ENCODE results near the gene MMADHC.

The MMADHC gene

DNA sequence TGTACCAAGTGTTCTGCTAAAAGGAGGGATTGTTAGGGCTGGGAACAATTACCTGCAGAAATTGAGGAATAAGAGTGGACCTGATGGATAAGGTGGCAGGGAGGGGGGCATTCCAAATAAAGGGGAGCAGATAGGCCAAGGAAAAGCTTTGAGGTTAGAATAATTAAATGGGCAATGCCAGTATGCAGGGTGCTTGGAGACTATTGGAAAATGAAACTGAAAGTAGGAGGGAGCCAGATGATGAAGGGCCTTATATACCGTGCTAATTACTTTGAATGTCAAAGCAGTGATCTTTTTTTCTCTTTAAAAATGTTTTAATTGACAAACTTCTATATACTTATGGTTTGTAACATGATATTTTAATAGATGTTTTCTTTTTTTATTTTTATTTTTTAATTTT, 42.9 kb downstream of the MMADHC start:
- no peak for DNase-seq

DNA sequence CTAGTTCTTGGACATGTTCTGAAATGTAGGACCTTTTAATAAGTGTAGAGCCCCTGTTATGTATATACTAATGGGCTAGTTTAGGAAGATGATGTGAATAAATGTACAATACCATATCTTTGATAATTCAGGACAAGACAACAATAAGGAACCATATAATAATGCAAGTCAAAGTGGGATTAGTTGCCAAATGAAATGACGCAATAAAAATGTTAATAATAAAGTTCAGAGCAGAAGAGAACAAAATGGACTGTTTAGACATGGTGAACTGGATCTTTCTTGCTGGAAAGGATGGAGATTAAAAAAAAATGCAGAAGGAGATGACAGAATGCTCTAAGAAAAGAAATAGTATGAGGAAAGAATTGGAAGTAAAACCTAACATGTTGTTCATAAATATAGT, 43.7 kb downstream of the MMADHC start:
- no peak for DNase-seq

DNA sequence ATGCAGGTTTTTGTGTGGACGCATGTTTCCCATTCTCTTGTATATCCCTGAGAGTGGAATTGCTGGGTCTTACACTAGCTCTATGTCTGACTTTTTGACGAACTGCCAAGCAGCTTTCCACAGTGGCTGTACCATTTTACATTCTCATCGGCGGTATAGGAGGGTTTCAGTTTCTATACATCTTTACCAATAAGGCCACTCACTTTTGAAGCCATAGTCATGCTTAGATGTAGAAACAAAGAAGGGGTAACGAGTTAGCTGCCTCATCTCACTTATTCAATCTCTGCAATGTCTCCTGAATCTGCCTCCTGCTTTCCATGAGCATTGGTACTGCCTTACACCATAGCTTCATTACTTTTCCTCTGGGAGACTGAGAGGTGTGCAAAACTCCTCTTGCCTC, 47.4 kb downstream of the MMADHC start:
- DNase-seq: no peak

DNA sequence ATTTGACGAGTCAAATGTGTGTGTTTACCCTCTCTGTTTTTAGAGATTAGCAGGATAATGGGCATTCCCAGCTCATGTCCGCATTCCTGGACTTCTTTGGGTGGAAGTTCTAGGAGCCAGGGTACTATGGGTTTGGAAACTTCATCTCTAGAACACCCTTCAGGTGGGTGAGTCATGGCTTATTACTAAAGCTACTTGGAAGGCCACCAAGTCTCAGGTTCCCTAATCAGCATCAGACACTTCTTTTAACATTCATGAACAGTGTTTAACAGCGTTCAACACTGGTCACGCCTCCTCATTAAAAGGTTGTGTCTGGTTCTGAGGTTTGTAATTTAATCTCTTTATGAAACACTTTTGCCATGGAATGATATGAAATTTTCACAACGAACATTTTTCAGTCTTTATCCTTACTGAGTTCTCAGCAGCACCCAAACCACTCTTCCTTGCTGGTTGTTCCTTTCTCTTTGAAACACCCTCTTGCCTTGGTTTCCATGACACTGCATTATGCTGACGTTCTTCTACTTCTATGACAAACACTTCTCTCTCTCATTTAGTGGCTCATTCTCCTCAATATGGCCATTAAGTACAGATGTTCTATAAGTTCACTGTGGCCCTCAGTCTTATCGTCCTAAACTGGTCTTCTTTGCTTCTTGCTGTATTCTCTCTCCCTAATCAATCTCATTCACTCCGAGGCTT, 49.3 kb downstream of the MMADHC start:
- no peak for DNase-seq

DNA sequence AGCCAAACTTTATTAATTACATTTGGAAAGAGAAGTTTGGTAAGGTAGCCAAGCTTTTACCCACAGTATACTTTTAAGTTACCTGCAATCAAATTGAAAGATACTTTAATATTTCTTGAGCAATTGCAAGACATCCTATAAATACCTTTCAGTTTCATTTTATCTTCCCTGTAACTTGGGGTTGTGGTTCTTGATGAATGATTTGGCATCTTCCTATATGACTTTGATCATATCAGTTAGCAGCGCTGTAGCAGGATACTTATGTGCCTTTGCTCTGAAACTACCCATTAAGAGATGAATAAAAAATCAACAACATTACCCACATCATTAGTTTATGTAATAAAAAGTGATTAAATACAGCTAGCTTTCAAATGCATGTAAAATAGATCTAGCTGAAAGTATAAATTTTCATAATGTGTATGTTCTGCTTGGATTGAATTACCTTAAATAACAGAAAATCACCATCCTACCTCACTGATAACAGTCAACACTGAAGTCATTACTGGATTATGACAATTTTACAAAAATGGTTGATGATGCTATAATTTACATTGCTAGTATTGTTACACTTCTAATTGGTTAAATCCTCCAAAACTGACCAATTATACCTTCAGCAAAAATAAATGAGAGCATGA, 50.4 kb downstream of the MMADHC start:
- DNase-seq: no peak

DNA sequence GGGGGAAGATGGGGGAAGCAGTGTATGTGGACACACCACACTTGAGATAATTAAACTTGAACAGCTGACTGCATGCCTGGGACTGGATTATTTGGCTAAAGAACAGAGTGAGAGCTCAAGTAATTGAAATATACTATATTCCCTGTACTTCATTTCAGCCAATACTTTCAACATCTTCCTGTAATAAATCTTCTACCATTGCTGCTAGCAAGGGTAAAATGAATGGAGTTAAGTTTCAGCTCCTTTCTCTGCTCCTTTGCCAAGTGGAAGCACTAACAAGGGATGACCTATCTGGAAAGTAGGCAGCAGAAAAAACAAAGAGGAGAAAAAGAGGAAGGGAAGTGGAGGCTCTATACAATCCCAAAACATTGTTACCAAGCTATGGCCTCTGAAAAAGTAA, 50.9 kb downstream of the MMADHC start:
- no peak for DNase-seq

DNA sequence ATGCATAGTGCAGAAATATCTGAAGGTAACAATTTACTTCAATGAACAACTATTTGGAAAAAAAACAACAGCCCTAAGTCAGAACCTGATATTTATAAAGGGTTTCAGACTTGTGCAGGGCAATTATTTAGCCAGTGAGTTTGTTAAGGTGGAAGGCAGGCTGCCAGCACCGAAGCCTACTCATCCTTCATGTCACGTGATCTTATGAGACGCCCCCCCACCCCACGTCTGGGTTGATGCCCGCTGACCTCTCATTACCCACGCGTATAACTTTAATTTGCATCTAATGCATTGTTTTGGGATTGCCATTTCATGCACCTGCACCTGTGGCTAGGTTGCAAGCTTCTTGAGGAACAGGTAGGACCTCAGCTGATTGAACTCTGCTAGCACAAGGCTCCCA, 52.9 kb downstream of the MMADHC start:
- DNase-seq: no peak

DNA sequence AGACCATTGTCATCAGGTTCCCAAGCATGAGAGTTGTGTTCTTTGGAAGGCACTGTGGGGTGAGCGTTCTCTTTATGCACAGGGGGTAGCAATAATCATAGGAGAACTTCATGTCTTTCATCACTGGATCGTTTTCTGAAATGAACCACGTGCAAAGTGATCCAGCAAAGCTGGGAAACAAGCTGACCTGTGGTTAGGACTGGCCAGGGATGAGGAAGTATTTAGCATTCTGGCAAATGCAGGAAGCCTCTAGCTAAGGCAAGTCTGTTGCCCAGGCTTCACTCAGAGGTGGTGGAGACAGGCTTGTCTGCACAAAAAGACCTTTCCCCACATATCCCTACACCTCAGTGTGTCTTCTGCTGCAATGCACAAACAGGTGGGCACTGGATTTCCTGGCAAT, 58.6 kb downstream of the MMADHC start:
- DNase-seq: no peak

DNA sequence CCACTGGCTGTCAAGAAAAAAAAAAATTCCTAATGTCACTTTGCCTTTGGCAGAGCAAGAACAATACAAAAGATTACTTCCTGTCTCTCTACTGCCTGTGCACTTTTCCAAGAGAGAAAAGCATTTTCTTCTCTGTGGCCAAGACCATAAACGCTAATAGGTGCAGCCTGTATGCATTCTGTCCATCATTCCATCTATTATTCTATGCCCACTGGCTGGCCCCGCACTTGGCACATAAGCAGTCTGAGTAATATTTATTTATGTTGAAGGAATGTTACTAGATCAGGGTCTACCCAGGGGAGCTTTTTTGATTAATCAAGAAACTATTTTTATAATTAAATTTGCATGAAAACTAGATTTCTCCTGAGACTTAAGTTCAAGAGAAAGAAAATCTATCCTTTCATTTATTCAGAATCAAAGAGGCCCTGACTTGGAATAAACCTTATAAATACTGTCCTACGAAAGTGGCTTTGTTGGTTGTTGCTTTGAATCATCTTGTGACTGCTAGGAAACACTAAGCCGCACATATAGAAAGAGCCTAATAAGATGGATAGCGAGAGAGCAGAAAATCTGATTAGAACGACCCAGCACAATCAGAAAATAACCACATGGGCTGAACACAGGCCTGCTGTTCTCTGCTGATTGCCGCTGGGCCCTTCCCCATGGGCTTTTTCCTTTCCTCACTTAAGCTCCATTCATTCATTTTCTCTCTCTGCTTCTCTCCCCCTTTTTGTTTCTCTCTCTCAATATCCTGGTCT, 59.4 kb downstream of the MMADHC start:
- no peak for DNase-seq

DNA sequence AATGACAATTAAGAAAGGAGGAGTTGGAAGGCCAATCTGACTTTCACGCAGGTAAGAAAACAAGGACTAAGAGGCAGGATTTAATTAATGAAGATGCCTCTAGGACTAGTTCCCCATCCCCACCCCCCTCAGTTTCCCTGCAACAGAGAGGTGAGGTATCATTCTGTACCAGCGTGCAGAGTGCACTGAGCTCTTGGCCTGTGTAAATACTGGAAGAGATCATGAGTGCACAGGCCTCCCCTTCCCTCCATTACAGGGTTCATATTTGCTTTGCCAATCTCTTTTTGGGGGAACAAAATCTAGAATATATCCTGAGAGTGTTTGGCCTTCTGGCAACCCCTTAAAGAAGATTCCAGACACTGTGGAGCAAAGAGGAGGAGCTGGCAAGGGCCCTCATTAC, 60.9 kb downstream of the MMADHC start:
- DNase-seq: no peak

DNA sequence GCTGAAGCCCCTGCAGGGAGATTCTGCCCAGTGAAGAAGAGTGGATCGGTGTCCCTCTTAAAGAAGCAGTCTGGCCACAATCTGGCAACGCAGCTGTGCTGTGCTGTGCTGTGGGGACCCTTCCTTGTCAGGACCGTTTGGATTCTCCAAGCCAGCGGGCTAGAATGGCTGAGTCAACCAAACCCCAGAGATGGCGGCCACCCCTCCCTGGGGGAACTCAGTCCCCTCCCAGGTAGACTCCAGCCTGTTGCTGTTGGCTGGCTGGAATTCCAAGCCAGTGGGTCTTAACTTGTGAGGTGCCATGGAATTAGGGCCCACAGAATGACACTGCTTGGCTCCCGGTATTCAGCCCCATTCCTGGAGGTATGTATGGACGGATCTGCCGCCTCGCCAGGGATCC, 62.3 kb downstream of the MMADHC start:
- DNase-seq: no peak
